IMR-90 (cell line): Measurements from ENCODE around the gene PNPLA1. TPM values are rescaled to one million over a fixed set of nuclear protein-coding genes. Genes with fewer than 3 reads are reported as not detected.

Experiments used
- ATAC-seq: fragments of 200-7000 bp; cut with Tn5 transposase; 2 replicates; pipeline ENCODE4 v1.9.1; 2020; ENCODE audit warnings: low read depth, mild to moderate bottlenecking, moderate library complexity
- BruUV-seq: library from RNA; stranded (reverse); fragments of 400-500 nt; replicated peaks from 2 replicates; lab custom pipeline; 2021; lab: Mats Ljungman, UMichigan
- CTCF ChIA-PET: fragments of 300-600 bp; formaldehyde crosslinking; extraction: SDS; loops from one replicate; lab custom pipeline; 2021; ENCODE audit warnings: antibody characterized with exemption; lab: Yijun Ruan, JAX
- POLR2A ChIA-PET: fragments of 300-600 bp; sonication (Branson Sonifier 250); formaldehyde crosslinking; loops from one replicate; lab custom pipeline; 2022; ENCODE audit warnings: antibody characterized with exemption; ENCODE audit not compliant: unreplicated experiment; lab: Charles Lee
- DNase-seq: peaks from one replicate; pipeline ENCODE4 v3.0.0; 2013
- H2AFZ ChIP-seq: replicated peaks from 2 replicates; pipeline ENCODE3; 2013; ENCODE audit warnings: low read length, mild to moderate bottlenecking; ENCODE audit not compliant: poor library complexity
- H2AK5ac ChIP-seq: 2 replicates; pipeline ENCODE4 v1.6.1; 2013; ENCODE audit warnings: low read depth, low read length, inconsistent platforms
- H2AK9ac ChIP-seq: replicated peaks from 2 replicates; pipeline ENCODE3; 2013; ENCODE audit warnings: mild to moderate bottlenecking, low read depth, low read length, moderate library complexity; ENCODE audit not compliant: poor library complexity
- H2BK120ac ChIP-seq: 2 replicates; pipeline ENCODE4 v1.6.1; 2013; ENCODE audit warnings: low read depth, low read length, inconsistent platforms
- H2BK15ac ChIP-seq: 3 replicates; pipeline ENCODE4 v1.6.1; 2013; ENCODE audit warnings: low read depth, low read length, inconsistent platforms
- H2BK20ac ChIP-seq: 2 replicates; pipeline ENCODE4 v1.6.1; 2013; ENCODE audit warnings: low read depth, mild to moderate bottlenecking, inconsistent platforms, low read length, moderate library complexity
- H2BK5ac ChIP-seq: 2 replicates; pipeline ENCODE4 v1.6.1; 2013; ENCODE audit warnings: mild to moderate bottlenecking, low read depth, low read length, inconsistent platforms; ENCODE audit not compliant: poor library complexity, severe bottlenecking
- H3K14ac ChIP-seq: replicated peaks from 2 replicates; pipeline ENCODE4 v1.6.1; 2013; ENCODE audit warnings: low read depth, low read length, inconsistent platforms
- H3K18ac ChIP-seq: 2 replicates; pipeline ENCODE4 v1.6.1; 2013; ENCODE audit warnings: low read depth, low read length, control low read depth
- H3K23ac ChIP-seq: 2 replicates; pipeline ENCODE4 v1.6.1; 2013; ENCODE audit warnings: low read depth, low read length, inconsistent platforms
- H3K27ac ChIP-seq: 2 replicates; pipeline ENCODE4 v1.5.1; 2013; ENCODE audit warnings: mild to moderate bottlenecking, control low read depth, low read length; ENCODE audit not compliant: insufficient read depth
- H3K27me3 ChIP-seq: 2 replicates; pipeline ENCODE4 v1.6.1; 2013; ENCODE audit warnings: low read length; ENCODE audit not compliant: control insufficient read depth, insufficient read depth
- H3K36me3 ChIP-seq: 2 replicates; pipeline ENCODE4 v1.6.1; 2013; ENCODE audit warnings: low read length, mixed read lengths; ENCODE audit not compliant: control insufficient read depth, insufficient read depth
- H3K4ac ChIP-seq: 2 replicates; pipeline ENCODE4 v1.6.1; 2013; ENCODE audit warnings: low read depth, low read length, inconsistent platforms
- H3K4me1 ChIP-seq: 2 replicates; pipeline ENCODE4 v1.6.1; 2013; ENCODE audit warnings: low read length, mixed read lengths; ENCODE audit not compliant: control insufficient read depth, insufficient read depth
- H3K4me2 ChIP-seq: 2 replicates; pipeline ENCODE4 v1.6.1; 2013; ENCODE audit warnings: low read depth, mild to moderate bottlenecking, control low read depth, low read length, moderate library complexity
- H3K4me3 ChIP-seq: 2 replicates; pipeline ENCODE4 v1.5.1; 2013; ENCODE audit warnings: low read depth, mild to moderate bottlenecking, control low read depth, low read length, moderate library complexity; ENCODE audit not compliant: insufficient read depth
- H3K56ac ChIP-seq: 2 replicates; pipeline ENCODE4 v1.6.1; 2013; ENCODE audit warnings: low read length, inconsistent platforms; ENCODE audit not compliant: insufficient read depth; ENCODE audit errors: extremely low read depth
- H3K79me1 ChIP-seq, 2 experiments: 2 replicates each; pipeline ENCODE4 v1.6.1; 2013; ENCODE audit warnings: low read length in 2 of 2, inconsistent platforms in 1 of 2, low read depth in 1 of 2
- H3K9ac ChIP-seq: 2 replicates; pipeline ENCODE4 v1.6.1; 2013; ENCODE audit warnings: low read depth, low read length, control low read depth
- H3K9me1 ChIP-seq: 2 replicates; pipeline ENCODE4 v1.6.1; 2013; ENCODE audit warnings: low read length, inconsistent platforms; ENCODE audit not compliant: insufficient read depth
- H3K9me3 ChIP-seq: 2 replicates; pipeline ENCODE4 v1.6.1; 2013; ENCODE audit warnings: low read length; ENCODE audit not compliant: control insufficient read depth, insufficient read depth
- H4K20me1 ChIP-seq: 2 replicates; pipeline ENCODE4 v1.6.1; 2013; ENCODE audit warnings: low read length, inconsistent platforms; ENCODE audit not compliant: insufficient read depth
- H4K5ac ChIP-seq: 2 replicates; pipeline ENCODE4 v1.6.1; 2013; ENCODE audit warnings: mild to moderate bottlenecking, low read depth, low read length, control low read depth
- H4K8ac ChIP-seq, 2 experiments: 2 replicates each; pipeline ENCODE4 v1.6.1; 2013; ENCODE audit warnings: low read depth in 2 of 2, low read length in 2 of 2, control low read depth in 1 of 2, inconsistent platforms in 1 of 2
- H4K91ac ChIP-seq: 2 replicates; pipeline ENCODE4 v1.6.1; 2013; ENCODE audit warnings: low read depth, low read length, inconsistent platforms; ENCODE audit not compliant: insufficient read depth
- BHLHE40 ChIP-seq: fragments of 150-350 bp; IDR thresholded peaks from 2 replicates; pipeline ENCODE4 v1.6.1; 2016; ENCODE audit warnings: mild to moderate bottlenecking, low read depth, low read length
- CEBPB ChIP-seq: IDR thresholded peaks from 2 replicates; pipeline ENCODE4 v1.6.1; 2012; ENCODE audit warnings: low read depth, low read length, improper control_type of control experiment
- CHD1 ChIP-seq: IDR thresholded peaks from 2 replicates; pipeline ENCODE4 v1.6.1; 2012; ENCODE audit warnings: low read depth, low read length, improper control_type of control experiment
- MAFK ChIP-seq: IDR thresholded peaks from 2 replicates; pipeline ENCODE4 v1.6.1; 2012; ENCODE audit warnings: low read depth, low read length, improper control_type of control experiment
- MXI1 ChIP-seq: IDR thresholded peaks from 2 replicates; pipeline ENCODE4 v1.6.1; 2012; ENCODE audit warnings: low read depth, mild to moderate bottlenecking, low read length, moderate library complexity, borderline replicate concordance
- RAD21 ChIP-seq: IDR thresholded peaks from 2 replicates; pipeline ENCODE4 v1.6.1; 2012; ENCODE audit warnings: low read length, improper control_type of control experiment
- RCOR1 ChIP-seq: IDR thresholded peaks from 2 replicates; pipeline ENCODE4 v1.6.1; 2012; ENCODE audit warnings: mild to moderate bottlenecking, low read length, improper control_type of control experiment; ENCODE audit not compliant: insufficient replicate concordance
- RFX5 ChIP-seq: IDR thresholded peaks from 2 replicates; pipeline ENCODE4 v1.8.0; 2012; ENCODE audit warnings: low read depth, mild to moderate bottlenecking, low read length, moderate library complexity
- SMC3 ChIP-seq: fragments of 150-350 bp; IDR thresholded peaks from 2 replicates; pipeline ENCODE4 v1.6.1; 2016; ENCODE audit warnings: low read depth, mild to moderate bottlenecking, antibody characterized with exemption, low read length, moderate library complexity
- WGBS, 2 experiments: methylation state at CpG; one replicate each; pipeline versions ENCODE4 v1.1.5 to v1.1.7; 2013; ENCODE audit warnings: missing lambda C conversion rate in 2 of 2; ENCODE audit not compliant: insufficient read length in 1 of 2; ENCODE audit errors: extremely low coverage in 2 of 2; 5-methylcytosine and 5-hydroxymethylcytosine counted together
- dilution Hi-C: fragments of 300-500 bp; cut with HindIII; formaldehyde crosslinking; loops from one replicate; pipeline ENCODE4 v1.14.3; 2018; ENCODE audit warnings: low sequenced_read_pairs; ENCODE audit not compliant: unreplicated experiment
- in situ Hi-C: fragments of 300-500 bp; cut with MboI; formaldehyde crosslinking; loops from 3 replicates; pipeline ENCODE4 v1.14.3; 2019; ENCODE audit warnings: low sequenced_read_pairs, inconsistent platforms, mixed read lengths
- intact Hi-C: fragments of 100-400 bp; cut with micrococcal nuclease; formaldehyde crosslinking; loops from 2 replicates; pipeline ENCODE4 v1.10.0; 2022
- polyA plus RNA-seq, 3 experiments: library from polyadenylated mRNA; depleted of rRNA; stranded (reverse); fragments of >200 nt; gene quantifications; 2 replicates each; pipeline ENCODE4 v1.2.3, GENCODE V29; 2012; ENCODE audit warnings: low replicate concordance in 1 of 3
- total RNA-seq: library from RNA; depleted of rRNA; stranded (reverse); fragments of >200 nt; gene quantifications from 2 replicates; pipeline ENCODE4 v1.2.3, GENCODE V29; 2012
- TF ChIP-seq, protein P1 (sequence below): fragments of 150-350 bp; IDR thresholded peaks from 2 replicates; pipeline ENCODE4 v1.6.1; 2017; ENCODE audit warnings: mild to moderate bottlenecking, antibody characterized with exemption, low read length, low read depth
- TF ChIP-seq, protein P2 (sequence below): conservative IDR thresholded peaks from 2 replicates; pipeline ENCODE4 v1.5.1; 2012; ENCODE audit warnings: mild to moderate bottlenecking, low read depth, low read length, improper control_type of control experiment

PNPLA1 gene
- total and polyA plus RNA-seq, 2 of the 4 experiments (the other 2 are of a cell fraction), result not detected

DNA sequence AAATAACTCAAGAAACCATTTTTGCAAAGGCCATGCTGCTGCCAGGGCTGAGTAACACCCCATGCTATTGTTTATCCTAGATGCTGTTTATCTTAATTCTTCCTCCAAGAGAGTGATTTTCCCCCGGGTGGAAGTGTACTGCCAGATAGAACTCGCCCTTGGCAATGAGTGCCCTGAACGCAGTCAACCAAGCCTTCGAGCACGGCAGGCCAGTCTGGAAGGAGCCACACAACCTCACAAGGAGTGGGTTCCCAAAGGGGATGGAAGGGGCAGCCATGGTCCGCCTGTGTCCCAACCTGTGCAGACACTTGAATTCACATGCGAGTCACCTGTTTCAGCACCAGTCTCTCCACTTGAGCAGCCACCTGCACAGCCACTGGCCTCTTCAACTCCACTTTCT lies 31.9 kb downstream of the PNPLA1 start:
- Histone ChIP-seq H3K4ac (no peak overlapping the region), H4K8ac (no peak overlapping the region), H2AK9ac (no peak overlapping the region), H3K9me3 (no peaks in the 10 kb centered on the region), H2AFZ (no peak overlapping the region), H3K4me2 (no peak overlapping the region), H3K56ac (no peak overlapping the region), H3K14ac (no peak overlapping the region), H2BK5ac (no peak overlapping the region), H4K20me1 (0 out of 2 replicates have a peak, but pooled peaks cover 3% of the 10 kb centered on the region), H3K9ac (no peak overlapping the region), H3K4me1 (peaks cover 4% of the 10 kb centered on the region), H3K18ac (no peak overlapping the region), H2BK15ac (no peak overlapping the region), H3K79me1 (no peaks in the 10 kb centered on the region), H2BK20ac (no peak overlapping the region), H3K27ac (no peak overlapping the region), H3K9me1 (peaks cover 4% of the 10 kb centered on the region; the same call in 1 of the 2 replicates), H2BK120ac (no peak overlapping the region), H4K91ac (no peak overlapping the region), H3K27me3 (peaks cover 19% of the 10 kb centered on the region), H3K4me3 (no peak overlapping the region), H2AK5ac (no peak overlapping the region), H3K23ac (no peak overlapping the region), H4K5ac (no peak overlapping the region), H3K36me3 (no peaks in the 10 kb centered on the region)
- dilution Hi-C loops, result no loop called here
- DNase-seq, result peak; percentile 25
- ChIA-PET POLR2A (no interaction called here), CTCF (interaction anchor here (0.9 to 1.4 kb wide), 8 partner anchors 9 to 122 kb away, joined by 3 to 6 read pairs (median 4); no protein-coding TSS in a partner anchor)
- in situ Hi-C loops, result no loop called here
- peak; percentile 75 for ATAC-seq
- intact Hi-C loops, result loop anchor here (1.0 kb wide), 1 partner anchor 59 kb away; no protein-coding TSS in a partner anchor
- TF ChIP-seq, protein P1, sequence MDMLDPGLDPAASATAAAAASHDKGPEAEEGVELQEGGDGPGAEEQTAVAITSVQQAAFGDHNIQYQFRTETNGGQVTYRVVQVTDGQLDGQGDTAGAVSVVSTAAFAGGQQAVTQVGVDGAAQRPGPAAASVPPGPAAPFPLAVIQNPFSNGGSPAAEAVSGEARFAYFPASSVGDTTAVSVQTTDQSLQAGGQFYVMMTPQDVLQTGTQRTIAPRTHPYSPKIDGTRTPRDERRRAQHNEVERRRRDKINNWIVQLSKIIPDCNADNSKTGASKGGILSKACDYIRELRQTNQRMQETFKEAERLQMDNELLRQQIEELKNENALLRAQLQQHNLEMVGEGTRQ, result no peak
- no peak for TF ChIP-seq MAFK
- TF ChIP-seq RAD21, result no peak
- no peak for TF ChIP-seq CHD1
- TF ChIP-seq RCOR1, result no peak
- no peak for TF ChIP-seq SMC3
- no peak for TF ChIP-seq BHLHE40
- TF ChIP-seq, protein P2, sequence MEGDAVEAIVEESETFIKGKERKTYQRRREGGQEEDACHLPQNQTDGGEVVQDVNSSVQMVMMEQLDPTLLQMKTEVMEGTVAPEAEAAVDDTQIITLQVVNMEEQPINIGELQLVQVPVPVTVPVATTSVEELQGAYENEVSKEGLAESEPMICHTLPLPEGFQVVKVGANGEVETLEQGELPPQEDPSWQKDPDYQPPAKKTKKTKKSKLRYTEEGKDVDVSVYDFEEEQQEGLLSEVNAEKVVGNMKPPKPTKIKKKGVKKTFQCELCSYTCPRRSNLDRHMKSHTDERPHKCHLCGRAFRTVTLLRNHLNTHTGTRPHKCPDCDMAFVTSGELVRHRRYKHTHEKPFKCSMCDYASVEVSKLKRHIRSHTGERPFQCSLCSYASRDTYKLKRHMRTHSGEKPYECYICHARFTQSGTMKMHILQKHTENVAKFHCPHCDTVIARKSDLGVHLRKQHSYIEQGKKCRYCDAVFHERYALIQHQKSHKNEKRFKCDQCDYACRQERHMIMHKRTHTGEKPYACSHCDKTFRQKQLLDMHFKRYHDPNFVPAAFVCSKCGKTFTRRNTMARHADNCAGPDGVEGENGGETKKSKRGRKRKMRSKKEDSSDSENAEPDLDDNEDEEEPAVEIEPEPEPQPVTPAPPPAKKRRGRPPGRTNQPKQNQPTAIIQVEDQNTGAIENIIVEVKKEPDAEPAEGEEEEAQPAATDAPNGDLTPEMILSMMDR, result no peak
- TF ChIP-seq RFX5, result no peak
- TF ChIP-seq CEBPB, result no peak
- no peak for TF ChIP-seq MXI1
- no TSS peak for BruUV-seq
- WGBS, 2 experiments, result 100% methylated on average over 2 of the region's 7 CpGs; no CpG with 5 or more reads in 1 of the 2 experiments
